NCI-H1930 (cell line): ENCODE results near the gene ADD2.
"Not testable (repeated sequence)": the region's sequence is repeated elsewhere in the genome, so short reads cannot be mapped to it uniquely, and the experiment has no call there.

Experiments
- DNase-seq, 2 experiments: peaks; one replicate each; lab custom pipeline; 2025; lab: John Stamatoyannopoulos, UW

The ADD2 gene

GRCh38 chr2:70670626-70671025 lies 97.4 kb downstream of the ADD2 start:
- DNase-seq, result no peak

- DNase-seq, result no peak
Measured at GRCh38 chr2:70670202-70670601, 97.8 kb downstream of the ADD2 start.

- DNase-seq, result no peak
Measured at GRCh38 chr2:70668911-70669310, 99.1 kb downstream of the ADD2 start.

GRCh38 chr2:70668432-70668831 lies 99.6 kb downstream of the ADD2 start:
- no peak for DNase-seq

GRCh38 chr2:70664525-70664924 lies 103.5 kb downstream of the ADD2 start:
- DNase-seq, result no peak

- no peak for DNase-seq
Measured at GRCh38 chr2:70663411-70663810, 104.6 kb downstream of the ADD2 start.

GRCh38 chr2:70659551-70659950 lies 108.4 kb downstream of the ADD2 start:
- DNase-seq, result no peak

GRCh38 chr2:70658476-70658875 lies 109.5 kb downstream of the ADD2 start:
- DNase-seq, result no peak

GRCh38 chr2:70657246-70657645 lies 110.8 kb downstream of the ADD2 start:
- no peak for DNase-seq

- DNase-seq, result no peak
Measured at GRCh38 chr2:70656421-70657010, 111.5 kb downstream of the ADD2 start.

- DNase-seq, result no peak
Measured at GRCh38 chr2:70655786-70656185, 112.2 kb downstream of the ADD2 start.

- not testable (repeated sequence) for DNase-seq
Measured at GRCh38 chr2:70655211-70655610, 112.8 kb downstream of the ADD2 start.

- no peak for DNase-seq
Measured at GRCh38 chr2:70651727-70652126, 116.3 kb downstream of the ADD2 start.

GRCh38 chr2:70651014-70651413 lies 117.0 kb downstream of the ADD2 start:
- no peak for DNase-seq

GRCh38 chr2:70648961-70649360 lies 119.0 kb downstream of the ADD2 start:
- DNase-seq, result no peak

- peak; percentile 23 to 28 for DNase-seq
Measured at GRCh38 chr2:70647873-70648481, 120.0 kb downstream of the ADD2 start.

GRCh38 chr2:70646420-70646818 lies 121.6 kb downstream of the ADD2 start:
- no peak for DNase-seq

GRCh38 chr2:70645733-70646419 lies 122.1 kb downstream of the ADD2 start:
- DNase-seq, result no peak

- no peak for DNase-seq
Measured at GRCh38 chr2:70643715-70644114, 124.3 kb downstream of the ADD2 start.

GRCh38 chr2:70641263-70641784 lies 126.7 kb downstream of the ADD2 start:
- DNase-seq, result no peak

GRCh38 chr2:70639841-70640436 lies 128.1 kb downstream of the ADD2 start:
- no peak for DNase-seq

- DNase-seq, result no peak
Measured at GRCh38 chr2:70638561-70638960, 129.4 kb downstream of the ADD2 start.

- DNase-seq, result no peak
Measured at GRCh38 chr2:70633508-70633907, 134.5 kb downstream of the ADD2 start.
